GM18867 (cell line): Measurements from ENCODE around the gene CRYBB1.

Source experiments
- ATAC-seq: cut with Tn5 transposase; IDR thresholded peaks from one replicate; pipeline ENCODE4 v1.9.1; 2021; ENCODE audit warnings: mild to moderate bottlenecking, moderate library complexity; ENCODE audit not compliant: unreplicated experiment

CRYBB1 gene

DNA sequence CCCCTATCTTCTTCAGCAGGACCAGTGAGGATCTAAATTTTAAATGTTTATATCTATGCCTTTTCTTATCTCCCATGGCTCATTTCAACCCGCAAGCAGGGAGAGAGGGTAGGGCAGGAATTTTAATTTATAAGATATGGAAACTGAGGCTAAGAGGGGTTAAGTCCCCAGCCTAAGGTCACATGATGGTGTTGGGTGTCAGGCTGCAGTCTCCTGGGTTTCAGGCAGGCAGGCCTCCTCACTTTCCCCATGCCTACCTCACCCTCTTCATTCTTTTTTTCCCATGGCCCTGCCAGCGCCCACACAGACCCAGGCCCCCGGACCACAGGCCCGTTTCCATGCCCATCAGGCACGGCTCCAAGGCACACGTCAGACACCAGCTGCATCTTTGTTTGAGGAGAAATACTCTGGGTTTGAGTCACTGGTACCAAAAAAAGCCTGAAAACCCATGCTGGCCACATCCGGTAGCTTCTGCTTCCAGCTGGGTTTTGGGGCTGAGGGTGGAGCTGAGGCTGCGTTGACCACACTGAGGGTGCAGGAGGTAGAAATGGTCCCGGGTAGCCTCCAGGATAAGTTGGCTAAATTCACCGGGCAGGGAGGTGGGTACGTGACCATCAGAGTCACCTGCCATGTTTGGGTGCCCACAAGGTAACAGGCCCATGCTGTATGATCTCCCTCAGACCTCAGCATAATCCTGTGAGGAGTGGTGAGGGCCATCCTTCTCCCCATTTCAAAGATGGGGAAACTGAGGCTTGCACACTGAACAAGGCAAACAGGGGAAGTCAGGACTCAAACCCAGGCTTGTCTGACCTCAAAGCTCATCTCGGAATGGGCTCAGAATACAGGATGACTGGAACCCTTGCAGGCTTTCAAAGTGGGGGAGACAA, 7.5 kb downstream of the CRYBB1 start:
- peak; percentile 76 for ATAC-seq

DNA sequence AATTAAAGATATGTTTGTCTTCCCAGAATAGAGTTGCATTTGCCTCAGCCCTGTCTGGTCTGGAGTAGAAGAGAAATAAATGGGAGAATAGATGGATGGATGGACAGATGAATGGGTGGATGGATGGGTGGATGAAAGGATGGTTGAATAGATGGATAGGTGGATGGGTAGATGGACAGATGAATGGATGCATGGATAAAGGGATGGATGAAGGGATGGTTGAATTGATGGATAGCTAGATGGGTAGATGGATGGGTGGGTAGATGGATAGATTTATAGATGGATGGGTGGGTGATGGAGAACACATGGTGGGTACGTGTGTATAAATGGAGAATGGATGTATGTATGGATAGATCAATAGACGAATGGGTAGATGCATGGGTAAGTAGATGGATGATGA, 8.5 kb downstream of the CRYBB1 start:
- ATAC-seq = no peak

DNA sequence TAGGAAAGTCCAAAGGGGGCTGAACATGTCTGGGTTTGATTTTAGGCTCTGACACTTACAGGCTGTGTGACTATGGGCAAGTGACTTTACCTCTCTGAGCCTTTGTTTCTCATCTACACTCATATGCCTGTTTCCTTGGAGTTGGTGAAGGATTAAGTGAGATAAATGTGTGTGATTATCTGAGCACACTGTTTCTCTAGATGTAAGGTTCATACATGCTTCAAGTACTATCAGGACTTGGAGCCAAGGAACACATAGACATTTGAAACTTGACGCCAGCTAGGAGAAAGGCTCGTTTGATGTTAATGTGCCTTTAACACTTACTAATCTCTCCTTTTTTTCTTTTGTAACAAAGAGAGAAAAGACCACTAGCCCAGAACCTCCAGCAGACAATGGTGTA, 9.7 kb downstream of the CRYBB1 start:
- no peak for ATAC-seq

DNA sequence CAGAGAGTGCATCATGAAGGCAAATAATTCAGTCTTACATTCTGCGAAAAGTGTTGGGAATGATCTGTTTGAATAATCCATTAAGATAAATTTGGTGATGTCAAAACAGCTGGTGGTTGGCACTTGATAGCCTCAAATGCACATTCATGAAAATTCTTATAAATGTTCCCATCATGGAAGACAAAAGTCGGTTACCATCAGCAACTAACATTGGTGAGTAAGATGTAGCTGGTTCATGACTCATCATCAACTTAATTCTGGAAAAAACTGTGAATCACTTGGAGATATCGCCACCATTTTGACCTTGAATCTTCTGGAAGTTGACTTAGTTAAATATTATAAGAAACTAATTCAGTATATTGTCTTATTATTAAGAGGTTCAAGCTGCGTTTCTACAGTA, 11.2 kb downstream of the CRYBB1 start:
- ATAC-seq = no peak

DNA sequence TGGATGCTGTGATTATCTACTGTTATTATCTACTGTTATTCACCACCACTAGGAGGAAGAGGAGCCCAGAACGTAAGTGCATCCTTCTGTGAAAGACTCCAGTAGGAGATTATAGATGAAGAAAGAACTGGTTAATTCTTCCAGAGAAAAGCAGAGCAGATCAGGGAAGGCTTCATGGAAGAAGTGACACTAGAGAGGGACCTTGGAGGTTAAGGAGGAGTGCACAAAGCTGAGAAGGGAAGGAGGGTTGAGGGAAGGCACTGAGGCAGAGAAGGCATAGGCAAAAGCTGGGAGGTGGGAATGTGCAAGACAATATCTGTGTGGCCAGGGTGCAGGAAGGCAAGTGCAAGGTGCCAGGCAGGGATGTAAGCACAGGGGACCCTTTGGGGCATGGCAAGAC, 13.5 kb downstream of the CRYBB1 start:
- ATAC-seq = no peak

DNA sequence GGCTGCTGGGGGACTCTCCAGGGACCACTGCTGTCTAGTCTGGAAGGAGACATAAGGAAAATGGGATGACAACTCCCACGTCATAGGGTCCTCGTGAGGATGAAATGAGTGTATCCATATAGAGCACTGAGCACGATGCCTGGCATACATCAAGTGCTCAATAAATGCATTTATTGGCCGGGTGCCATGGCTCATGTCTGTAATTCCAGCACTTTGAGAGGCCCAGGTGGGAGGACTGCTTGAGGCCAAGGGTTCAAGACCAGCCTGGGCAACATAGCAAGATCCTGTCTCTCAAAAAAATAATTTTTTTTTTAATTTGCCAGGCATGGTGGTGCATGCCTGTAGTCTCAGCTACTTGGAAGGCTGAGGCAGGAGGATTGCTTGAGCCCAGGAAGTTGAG, 15.7 kb downstream of the CRYBB1 start:
- no peak for ATAC-seq

DNA sequence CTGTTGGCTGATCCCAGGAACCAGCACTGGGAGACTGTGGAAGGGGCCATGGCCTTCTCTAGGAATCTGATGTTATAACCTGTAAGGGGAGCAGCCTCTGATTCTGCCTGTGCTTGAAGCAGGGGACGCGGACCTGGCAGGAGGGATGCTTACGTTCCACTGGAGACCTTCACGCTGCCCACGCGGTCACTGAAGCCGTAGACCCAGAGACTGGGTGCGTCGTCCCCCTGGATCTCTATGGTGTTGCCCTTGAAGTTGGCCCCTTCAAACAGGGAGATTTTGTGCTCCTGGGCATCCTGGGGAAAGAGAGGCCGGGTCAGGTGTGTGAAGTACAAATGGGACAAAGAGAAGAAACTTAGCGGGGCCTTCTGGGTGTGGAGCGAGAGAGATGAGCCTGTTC, 16.1 kb downstream of the CRYBB1 start:
- no peak for ATAC-seq

DNA sequence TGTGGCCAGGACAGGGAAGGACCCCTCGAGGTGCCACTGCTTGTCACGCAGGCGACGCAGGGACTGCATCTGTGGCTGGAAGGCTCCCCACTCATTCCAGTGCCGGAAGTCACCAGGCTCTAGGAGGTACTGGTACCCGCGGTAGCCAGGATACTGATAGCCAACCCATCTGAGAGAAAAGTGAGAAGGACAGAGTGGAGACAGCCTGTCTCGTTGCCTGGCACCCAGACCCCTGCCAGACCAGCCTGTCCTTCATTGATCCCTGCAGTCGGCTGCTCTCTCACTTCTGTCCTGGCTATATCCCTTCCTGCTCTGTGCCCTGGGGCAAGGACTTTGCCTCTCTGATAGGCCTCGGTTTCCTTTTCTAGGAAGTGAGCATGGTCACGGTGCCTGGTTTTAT, 18.3 kb downstream of the CRYBB1 start:
- ATAC-seq = no peak

DNA sequence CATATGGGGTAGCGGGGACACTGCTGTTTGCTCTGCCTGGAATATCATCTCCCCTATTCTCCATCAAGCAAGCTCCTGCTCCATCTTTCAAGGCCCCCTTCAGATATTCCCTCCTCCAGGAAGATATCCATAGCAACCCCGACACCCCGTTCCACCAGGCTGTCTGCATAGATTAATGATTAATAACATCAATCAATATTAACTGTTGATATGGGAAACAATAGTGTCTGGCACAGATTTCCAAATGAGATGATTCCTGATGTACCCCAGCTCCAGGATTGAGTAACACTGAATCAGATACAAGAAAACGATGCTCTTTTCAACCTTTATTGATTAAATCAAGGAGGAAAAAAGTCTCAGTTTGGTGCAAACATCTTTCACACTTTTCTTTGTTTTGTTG, 20.3 kb downstream of the CRYBB1 start:
- no peak for ATAC-seq

DNA sequence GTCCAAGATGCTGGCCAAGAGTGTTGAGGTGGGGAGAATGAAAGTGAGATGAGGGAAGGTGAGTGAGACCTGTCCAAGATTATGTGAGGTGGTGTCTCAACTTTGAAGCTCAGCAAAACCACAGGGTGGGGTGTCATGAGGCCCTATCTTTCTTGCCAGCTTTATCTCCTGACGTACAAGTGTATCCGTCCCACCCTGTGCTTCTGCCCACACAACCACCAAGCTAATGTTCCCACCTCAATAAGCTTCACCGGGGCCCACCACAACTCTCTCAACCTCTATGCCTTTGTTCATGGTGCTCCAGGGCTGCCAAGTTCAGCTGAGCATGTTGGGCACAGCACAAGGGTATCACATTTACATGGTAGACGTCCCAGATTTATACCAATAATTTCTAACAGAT, 20.8 kb downstream of the CRYBB1 start:
- ATAC-seq = no peak

DNA sequence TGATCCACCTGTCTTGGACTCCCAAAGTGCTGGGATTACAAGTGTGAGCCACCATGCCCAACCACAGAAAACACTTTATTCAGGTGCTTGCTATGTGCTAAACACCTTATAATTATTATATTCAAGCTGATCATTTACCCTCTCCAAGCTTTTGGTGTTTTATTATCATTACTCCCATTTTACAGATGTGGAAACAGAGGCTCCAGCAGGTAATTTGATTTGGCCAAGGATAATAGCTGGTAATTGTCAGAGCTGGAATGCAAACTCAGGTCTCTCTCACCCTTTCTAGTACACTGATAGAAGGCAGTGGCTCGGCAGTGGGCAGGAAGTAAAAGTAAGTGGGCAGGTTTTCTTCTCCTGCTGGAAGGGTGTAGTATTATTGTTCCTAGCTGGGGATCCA, 24.1 kb downstream of the CRYBB1 start:
- no peak for ATAC-seq

DNA sequence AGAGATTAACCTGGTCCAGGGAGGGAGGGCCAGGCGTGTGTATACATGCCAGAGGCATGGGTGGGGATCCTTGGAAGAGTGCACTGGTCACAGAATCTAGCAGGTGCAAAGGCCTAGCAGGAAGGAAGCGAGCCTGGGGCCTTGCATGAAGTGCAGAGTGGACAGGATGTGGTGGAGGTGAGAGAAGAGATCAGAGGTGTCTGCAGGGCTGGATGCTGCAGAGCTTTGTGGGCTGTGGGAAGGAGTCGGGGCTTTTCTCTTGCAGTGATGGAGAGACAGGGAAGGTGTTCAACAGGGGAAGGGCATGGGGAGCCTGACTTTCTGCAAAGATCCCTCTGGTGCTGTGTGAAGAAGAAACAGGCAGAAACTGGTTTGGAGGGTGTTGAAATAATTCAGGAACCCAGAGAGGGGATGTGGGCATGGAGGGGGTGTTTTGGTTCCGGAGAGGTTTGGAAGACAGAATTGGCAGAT, 25.4 kb downstream of the CRYBB1 start:
- ATAC-seq = peak; percentile 54

DNA sequence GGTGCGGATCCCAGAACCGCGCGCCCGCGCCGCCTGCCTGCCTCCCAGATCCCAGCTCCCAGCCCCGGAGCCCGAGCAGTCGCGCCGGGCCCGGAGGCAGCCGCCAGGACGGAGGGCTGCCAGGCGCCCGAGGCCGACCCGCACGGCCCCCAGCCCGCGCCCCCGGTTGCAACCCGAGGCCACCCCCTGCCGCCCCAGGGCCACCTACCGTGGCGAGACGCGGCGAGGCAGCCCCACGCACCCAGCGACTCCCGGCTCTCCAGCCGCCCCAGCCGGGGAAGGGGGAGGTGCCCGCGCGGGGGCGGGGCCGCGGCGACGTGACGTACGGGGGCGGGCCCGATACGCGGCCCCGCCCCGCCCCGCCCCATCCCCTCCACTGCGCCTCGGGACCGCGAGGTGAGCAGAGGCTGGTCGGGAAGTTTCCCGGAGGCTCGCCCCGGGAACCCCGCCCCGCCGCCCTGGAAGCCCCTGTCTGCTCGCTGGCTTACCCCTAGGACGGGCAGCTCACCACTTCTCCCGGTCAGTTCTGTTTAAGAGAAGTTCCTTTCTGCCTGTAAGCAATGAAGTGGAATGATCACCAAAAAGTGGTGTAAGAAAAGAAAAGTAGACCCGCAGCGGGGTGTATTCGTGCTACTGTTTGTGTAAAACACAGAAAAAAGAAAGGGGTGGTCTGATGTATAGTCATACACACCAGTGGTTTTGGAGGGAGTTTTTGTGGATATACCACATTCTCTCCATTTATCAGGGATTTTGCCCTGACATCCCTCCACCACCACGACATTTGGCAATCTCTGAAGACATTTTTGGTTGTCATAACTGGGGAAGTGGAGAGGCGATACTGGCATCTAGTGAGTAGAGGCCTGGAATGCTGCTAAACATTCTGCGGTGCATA, 27.7 kb downstream of the CRYBB1 start, which contains the start of gene TPST2:
Gene TPST2, minus strand, starts transcription at position 288 of the 892 bp plus-strand sequence. CDS start 48,502 bp downstream, outside the sequence.
- ATAC-seq = peak; percentile 76

DNA sequence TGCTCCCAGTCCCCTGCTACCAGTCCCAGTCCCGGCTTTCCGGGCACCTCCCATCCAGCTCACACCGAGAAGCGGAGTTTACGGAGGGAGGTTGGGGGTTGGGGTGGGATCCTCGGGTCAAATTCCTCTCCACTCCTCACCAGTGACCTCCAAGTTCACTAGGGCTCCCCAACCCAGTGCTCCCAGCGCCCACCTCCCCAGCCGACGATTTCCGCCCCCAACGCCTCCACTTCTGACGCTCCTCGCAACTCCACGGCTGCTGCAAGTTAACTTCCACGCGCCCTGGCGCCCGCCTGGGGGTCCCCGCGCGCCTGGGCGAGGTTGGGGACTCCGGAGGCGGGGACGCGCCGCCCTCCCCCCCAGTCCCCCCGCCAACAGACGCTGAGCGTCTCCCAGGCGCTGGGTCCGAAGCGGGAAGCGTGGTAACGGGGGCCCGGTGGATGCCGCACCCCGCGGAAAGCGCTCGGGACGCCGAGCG, 28.4 kb downstream of the CRYBB1 start:
- peak; percentile 3 for ATAC-seq

DNA sequence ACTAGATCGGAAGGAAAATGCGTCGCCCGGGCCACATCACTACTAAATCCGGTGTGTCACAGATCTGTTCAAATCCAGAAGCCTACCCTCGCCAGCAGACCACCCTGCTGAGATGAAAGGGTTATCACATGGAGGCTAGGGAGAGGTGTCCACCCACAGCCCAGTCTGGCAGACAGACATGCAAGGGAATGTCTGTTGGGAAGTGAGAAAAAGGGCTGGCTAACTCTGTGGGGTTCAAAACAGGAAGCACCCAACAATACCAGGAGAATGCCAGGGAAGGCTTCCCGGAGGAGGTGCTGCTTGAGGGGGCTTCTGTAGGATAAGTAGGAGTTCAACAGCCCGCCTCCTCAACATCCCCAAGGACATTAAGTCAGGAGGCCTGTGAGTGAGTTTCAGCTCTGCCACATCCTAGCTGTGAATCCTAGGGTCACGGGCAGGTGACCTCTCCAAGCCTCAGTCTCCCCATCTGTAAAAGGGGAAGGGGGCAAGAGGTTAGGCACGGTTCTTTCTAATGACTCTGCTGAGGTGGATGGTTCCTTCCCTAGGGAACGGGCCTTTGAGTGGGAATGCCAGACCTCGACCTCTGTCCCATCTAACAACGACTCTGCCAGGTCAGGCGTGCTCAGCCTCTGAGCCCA, 29.0 kb downstream of the CRYBB1 start:
- no peak for ATAC-seq

DNA sequence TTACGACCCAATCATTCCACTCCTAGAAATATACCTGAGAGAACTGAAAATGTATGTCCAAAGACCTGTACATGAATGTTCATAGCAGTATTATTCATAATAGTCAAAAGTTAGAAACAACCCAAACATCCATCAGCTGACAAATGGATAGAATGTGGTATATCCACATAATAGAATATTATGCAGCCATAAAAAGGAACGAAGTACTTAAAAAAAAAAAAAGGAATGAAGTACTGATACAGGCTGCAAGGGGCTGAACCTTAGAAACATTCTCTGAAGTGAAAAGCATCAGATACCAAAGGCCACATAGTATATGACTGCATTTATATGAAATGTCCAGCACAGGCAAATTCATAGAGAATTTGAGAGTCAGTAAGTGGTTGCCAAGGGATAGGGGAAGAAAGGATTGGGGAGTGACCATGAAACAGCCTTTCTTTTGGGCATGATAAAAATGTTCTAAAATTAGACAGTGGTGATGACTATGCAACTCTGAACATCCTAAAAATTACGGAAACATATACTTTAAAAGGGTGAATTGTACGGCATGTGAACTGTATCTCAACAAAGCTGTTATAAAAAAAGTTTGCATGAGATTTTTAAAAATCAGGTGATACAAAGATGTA, 29.7 kb downstream of the CRYBB1 start:
- ATAC-seq = no peak

DNA sequence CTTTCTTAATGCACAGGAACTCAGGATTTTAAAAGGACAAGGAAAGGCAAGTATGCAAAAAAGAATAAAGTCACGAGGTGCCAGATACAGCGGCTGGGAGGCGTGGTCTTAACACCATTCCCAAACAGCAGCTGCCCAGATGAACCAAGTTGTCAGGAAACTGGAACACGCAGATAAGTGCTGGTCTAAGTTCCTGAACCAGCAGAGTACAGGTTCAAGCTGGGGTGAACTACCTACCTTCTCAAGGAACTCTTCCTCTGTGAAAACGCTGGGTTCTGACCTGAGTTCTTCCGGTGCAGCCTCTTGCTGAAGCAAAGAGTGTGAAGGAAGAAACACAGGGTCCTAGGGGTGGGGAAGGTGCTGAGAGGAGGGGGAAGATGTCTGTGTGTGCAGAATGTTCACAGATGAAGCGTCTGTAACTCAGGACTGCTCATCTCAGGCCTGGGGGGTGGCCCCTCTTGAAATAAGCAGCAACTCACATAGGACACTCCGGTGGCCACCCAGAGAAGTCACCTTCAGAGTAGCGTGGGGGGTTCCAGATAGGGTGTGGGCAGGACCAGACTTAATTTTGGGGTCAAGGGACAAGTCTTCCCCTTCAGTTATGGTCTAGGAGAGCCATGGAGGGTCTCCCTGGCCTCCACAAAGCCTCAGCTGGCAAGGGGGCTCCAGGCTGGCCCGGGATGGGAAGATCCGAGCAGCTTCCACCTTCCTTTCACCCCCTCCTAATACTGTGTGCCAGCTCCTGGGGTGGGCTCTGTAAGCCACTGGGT, 31.1 kb downstream of the CRYBB1 start:
- ATAC-seq = no peak

DNA sequence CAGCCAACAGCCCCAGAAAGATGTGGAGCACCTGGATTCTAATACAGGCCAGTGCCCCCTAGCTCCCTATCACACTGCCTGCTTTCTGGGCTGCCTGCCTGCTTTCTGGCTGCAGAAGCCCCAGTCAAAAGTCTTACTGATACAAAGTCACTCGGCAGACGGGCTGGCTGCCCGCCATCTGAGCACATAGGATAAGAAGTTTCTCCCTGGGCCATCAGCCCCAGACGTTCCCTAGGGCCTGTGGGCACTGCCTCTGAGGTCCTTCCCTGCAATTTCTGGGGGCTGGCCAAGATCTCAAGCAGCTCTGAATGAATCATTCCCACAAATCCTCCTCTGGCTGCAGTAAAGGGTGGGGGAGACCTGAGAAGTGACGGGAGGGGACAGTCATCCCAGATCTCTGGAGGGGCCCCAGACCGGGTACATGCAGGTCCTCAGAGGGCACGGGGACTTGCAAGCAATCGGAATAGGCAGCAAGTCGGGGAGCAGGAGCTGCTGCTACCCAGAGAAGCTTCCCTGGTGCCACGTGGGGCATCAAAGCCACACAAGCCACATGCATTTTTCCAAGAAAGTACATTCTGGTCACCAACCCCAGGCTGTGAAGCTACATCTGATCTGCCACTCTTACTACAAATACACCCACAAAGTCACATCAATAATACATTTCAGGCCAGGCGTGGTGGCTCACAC, 32.6 kb downstream of the CRYBB1 start:
- no peak for ATAC-seq

DNA sequence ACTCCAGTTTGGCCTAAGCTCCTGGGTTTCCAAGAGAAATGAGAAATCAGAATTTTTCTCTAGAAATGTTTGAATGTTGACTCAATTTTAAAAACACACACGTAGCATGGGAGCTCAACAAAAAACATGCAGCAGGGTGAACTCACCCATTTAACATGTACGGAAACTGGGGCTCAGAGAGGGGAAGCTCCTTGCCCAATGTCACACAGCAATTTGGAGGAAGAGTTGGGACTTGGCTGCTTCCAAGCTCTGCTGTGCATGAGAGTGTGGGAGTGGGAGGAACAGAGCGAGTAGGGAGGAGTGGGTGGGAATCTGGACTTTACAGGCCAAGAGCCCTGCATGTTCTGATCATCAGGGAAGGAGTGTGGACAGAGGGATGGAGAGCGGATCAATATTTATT, 33.8 kb downstream of the CRYBB1 start:
- no peak for ATAC-seq
